GM12872 (cell line): ENCODE data around the gene SLC22A17.

Experiments used
- CTCF ChIP-seq: IDR thresholded peaks from 3 replicates; pipeline ENCODE4 v1.5.1; 2011; ENCODE audit warnings: low read depth, mild to moderate bottlenecking, low read length, moderate library complexity; ENCODE audit not compliant: insufficient read depth

SLC22A17 gene

GRCh38 chr14:23358553-23359166 is 6.0 kb upstream of the SLC22A17 start:
- TF ChIP-seq CTCF: no peak

GRCh38 chr14:23358042-23358441 is 5.4 kb upstream of the SLC22A17 start:
- no peak for TF ChIP-seq CTCF

DNA sequence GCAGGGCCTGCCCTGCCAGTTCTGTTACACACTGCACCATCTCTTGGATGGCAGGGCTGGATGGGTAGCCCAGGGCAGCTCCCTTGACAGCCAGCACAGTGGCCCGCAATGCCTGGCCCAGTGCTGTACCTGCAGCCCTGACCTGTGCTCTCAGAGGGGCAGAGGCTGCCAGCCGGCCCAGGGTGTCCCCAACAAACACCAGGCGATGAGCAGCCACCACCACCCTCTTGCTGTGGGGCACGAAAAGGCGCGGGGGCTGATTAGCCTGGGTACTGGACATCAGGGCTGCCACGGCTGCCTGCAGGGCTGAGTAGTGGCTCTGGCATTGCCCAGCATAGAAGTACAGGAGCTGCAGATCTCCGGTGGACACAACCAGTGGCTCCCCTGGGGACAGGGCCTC is 4.6 kb upstream of the SLC22A17 start:
- no peak for TF ChIP-seq CTCF

- no peak for TF ChIP-seq CTCF
Observed at GRCh38 chr14:23356662-23357061, 4.0 kb upstream of the SLC22A17 start.

- TF ChIP-seq CTCF: no peak
Observed at GRCh38 chr14:23355871-23356435, 3.3 kb upstream of the SLC22A17 start.

DNA sequence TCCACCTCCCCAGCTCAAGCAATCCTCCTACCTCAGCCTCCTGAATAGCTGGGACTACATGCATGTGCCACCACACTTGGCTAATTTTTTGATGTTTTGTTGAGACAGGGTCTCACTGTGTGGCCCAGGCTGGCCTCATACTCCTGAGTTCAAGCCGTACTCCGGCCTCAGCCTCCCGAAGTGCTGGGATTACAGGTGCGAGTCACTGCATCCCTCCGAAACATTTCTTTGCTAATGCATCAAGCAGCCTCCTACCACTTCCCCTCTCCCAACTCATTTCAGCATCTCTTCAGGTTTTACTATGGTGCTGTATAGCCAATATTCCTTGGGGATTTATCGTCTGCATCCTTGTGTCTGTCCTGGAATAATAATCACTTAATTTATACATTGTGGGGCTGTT is 2.3 kb upstream of the SLC22A17 start:
- no peak for TF ChIP-seq CTCF

DNA sequence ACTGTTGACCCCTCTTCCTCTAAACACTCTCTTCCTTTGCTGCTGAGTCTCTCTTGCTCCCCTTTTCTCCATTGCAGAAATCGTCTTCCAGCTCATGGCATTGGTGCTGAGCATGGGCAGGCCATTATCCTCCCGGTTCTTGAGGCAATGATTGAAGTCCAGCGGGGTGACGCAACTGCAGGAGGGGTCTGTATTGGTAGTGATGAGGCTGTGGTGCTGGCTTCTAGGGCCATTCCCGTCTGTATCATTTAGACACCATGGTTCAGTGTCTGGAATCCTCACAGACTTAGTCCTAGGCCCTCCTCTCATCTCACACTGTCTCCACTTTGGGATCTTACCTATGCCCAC is 720 bp upstream of the SLC22A17 start:
- no peak for TF ChIP-seq CTCF
